GM19395 (cell line): ENCODE data around the gene CSK.
A peak's percentile ranks its signal among the peaks of the same experiment; 100 is the strongest.
"Not testable (repeated sequence)": the region's sequence is repeated elsewhere in the genome, so short reads cannot be mapped to it uniquely, and the experiment has no call there.

Experiments
- ATAC-seq: cut with Tn5 transposase; IDR thresholded peaks from one replicate; pipeline ENCODE4 v1.9.1; 2021; ENCODE audit warnings: mild to moderate bottlenecking, moderate library complexity; ENCODE audit not compliant: unreplicated experiment

Gene CSK

DNA sequence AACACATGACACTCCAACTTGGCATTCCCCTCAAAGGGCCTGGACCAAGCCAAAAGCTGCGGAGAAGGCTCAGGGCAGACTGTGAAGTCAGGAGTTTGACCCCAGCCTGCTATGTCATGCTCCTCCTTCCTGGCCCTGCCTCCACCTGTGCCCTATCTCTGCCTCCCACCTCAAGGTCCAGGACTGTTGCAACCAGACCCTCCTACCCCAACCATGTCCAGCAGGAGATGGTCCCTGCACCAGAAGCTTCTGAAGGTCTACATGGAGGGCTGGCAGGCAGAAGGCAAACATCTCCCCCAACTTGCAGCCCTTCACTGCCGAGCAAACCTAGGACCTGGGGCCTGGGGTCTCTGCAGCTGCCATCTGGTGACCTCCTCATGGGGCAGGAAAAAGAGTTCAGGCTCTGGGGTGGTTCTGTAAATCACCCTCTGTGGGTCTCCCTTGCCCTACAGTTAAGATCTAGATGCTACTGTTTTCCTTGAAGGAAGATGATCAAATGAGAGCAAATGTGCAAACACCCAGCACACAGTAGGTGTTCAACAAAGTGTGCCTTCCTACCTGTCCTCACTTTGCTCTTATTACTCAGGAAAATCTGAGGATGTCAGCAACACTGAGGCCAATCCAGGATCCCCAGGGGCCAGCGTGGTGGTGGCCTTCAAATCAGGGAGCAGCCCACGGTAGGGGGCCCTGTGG lies 11.5 kb upstream of the CSK start:
- ATAC-seq: no peak

DNA sequence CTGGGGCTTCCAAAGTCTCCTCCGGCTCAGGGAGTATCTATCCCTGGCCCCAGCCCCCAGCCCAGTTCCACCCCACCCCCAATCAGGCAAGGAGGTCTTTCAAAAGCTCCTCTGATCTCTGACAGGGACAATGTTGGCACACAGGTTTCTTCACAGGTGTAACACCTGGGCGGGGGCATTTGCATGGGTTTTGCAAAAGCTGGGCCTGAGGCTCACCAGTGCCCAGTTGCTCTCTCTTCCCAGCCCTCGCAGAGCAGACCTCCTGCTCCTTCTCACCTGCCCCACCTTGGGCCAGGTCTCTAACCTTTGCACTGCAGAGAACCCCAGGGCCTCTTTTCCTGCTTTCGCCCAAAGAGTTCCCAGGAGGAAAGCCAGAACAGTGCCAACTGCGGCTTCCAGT lies 8.6 kb upstream of the CSK start:
- ATAC-seq: no peak

DNA sequence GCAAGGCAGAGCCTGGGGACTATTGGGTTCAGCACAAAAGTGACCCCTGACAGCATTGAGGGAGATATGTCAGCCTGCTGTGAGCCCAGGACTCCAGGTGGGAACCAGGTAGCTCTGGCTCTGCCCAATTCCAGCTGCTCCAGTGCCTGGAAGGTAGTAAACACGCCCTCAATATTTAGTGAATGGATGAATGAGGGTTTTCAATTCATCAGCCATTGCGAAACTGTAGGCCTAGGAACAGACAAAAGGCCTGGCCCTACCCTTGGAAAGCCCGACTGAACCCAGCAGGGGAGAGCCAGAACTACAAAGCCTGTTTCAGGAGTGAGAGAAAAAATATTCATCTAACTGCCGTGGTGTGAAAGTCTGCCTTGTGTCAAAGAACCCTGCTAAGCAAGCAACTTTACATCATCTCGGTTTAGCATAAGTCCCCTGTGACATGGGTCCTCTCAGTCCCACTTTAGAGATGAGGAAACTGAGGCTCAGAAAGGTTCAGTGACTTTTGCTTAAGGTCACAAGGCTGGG lies 8.1 kb upstream of the CSK start:
- ATAC-seq: no peak

DNA sequence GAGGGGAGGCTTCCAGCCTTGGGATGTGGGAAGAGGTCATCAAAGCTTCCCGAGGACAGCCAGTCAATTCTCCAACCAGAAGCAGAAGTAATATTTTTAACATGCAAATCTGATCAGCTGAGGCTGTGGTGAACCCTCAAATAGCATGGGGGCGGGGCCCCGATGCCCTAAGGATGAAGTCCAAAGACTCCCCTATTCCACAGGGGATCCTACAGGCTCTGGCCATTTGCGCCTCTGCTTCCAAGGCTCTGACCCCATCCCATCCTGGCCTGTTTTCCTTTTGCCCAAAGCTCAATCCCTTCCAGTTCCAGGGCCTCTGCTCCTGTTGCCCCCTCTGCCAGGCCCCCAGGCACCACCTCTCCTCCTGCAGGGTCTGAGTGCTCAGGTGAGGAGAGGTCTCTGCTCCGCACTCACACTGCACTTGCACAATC lies 6.7 kb upstream of the CSK start:
- ATAC-seq: no peak

DNA sequence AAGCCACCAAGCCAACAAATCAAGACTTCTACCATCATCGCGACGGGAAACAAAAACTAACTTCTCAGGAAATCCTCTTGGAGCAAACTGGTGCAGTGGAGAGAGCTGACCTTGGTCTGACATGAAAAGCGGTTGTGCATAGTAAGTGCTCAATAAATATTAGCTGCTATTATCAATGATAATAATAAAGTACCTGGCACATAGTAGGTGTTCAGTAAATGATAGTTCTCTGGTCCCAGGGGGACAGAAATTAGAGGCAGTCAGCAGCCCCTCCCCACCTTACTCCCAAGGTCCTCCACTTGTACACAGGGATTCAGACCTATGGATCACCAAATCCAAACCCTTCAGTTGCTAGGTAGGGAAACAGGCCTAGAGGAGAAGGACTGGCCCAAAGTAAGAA lies 6.0 kb upstream of the CSK start:
- ATAC-seq: no peak

DNA sequence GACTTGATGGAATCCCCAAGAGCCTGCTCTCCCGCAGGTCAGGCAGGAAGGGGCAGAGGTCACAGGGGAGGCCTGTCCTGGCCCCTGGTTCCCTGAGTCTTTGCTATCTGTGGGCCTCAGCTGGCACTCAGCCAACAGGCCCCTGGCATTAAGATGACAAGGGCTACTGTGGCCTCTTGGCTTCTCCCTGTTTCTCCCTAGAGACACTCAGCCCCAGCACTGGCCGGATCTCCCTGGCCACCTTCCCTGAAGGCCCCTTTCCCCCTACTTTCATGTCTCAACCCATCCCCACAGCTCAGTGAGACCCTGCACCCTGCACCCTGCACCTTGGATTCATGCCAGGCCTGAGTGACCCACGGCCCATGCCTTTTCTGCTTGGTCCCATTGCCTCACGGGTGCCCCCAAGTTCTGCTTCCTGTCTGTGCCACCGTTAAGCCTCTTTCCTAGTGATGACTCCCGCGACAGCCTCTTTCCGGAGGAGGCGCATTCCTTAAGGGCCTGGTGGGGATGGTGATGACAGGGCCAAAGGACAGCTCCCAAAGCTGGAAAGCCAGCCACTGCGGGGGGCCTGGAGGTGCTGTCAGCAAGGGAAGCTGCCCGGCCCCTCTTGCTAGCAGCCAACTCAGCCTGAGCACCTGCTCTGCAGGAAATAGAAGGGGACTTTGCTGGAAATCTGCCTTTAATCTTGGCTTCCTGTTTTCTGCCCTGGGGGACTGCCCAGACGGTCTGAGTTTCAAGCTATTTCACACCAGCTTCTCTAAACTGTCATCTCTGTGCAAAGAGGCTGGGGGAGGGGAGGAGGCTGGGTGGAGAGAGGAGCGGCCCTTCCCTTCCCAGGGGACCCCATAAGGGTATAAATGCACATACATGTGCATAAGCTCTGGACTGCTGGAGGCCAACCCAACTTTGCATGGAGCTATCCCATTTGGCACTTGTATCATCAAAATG lies 4.8 kb upstream of the CSK start:
- peak; percentile 47 for ATAC-seq

DNA sequence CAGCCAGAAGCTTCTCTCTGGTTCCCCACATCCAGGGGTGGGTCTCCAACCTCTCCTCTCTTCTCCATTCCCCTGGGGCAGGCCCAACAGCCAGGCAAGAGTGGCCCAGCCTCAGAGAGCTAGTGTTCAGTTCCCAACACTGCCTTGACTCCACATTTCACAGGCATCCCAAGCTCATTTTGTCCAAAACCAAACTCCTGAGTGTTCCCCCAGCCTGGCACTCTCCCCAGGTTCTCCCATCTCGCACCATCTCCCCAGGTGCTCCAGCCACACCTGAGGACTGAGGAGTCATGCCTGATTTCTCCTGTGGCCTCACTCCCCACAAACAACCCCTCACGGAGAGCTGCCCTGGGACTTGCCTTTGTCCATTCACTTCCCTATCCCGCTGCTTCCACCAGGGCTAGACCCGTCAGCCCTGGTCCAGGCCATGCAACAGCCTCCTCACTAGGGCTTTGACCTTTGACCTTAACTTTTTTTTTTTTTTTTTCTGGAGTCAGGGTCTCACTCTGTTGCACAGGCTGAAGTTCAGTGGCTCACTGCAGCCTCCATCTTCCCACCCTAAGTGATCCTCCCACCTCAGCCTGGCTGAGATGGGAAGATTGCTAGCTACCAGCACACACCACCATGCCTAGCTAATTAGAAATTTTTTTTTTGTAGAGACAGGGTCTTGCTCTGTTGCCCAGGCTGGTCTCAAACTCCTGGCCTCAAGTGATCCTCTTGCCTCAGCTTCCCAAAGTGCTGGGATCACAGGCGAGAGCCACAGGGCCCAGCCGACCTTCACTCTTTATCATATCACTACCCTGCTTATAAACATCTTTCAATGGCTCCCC lies 3.9 kb upstream of the CSK start:
- no peak for ATAC-seq

DNA sequence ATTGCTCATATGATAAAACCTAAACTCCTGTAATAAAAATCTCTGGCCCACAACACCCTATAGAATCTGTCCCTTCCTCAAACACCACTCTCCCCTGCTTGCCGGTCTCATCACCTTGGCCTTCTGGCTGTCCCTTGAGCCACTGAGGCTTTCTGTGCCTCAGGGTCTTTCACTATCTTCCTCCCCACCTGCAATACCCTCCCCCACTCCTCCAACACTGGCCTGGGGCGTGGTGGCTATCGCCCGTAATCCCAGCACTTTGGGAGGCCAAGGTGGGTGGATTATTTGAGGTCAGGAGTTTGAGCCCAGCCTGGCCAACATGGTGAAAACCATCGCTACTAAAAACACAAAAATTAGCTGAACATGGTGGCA lies 3.3 kb upstream of the CSK start:
- ATAC-seq: no peak

DNA sequence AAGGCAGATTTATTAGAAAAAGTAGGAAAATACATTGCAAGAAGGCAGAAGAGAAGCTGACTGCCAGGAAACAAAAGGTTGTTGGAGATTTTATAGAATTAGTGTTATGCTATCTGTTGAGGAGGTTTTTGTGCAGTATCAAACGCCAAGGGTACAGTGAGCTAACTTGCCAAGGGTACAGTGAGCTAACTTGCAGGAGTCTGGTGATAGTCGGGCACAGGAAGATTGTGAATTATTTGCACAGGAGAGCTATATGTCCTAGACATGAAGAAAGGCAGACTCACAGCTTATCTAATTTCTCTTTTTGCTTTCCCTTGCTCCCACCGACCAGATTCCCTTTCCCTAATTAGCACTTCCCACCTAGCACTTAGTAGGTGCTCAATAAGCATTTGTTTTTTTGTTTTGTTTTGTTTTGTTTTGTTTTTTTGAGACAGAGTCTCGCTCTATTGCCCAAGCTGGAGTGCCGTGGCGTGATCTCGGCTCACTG lies 2.7 kb upstream of the CSK start:
- ATAC-seq: no peak

DNA sequence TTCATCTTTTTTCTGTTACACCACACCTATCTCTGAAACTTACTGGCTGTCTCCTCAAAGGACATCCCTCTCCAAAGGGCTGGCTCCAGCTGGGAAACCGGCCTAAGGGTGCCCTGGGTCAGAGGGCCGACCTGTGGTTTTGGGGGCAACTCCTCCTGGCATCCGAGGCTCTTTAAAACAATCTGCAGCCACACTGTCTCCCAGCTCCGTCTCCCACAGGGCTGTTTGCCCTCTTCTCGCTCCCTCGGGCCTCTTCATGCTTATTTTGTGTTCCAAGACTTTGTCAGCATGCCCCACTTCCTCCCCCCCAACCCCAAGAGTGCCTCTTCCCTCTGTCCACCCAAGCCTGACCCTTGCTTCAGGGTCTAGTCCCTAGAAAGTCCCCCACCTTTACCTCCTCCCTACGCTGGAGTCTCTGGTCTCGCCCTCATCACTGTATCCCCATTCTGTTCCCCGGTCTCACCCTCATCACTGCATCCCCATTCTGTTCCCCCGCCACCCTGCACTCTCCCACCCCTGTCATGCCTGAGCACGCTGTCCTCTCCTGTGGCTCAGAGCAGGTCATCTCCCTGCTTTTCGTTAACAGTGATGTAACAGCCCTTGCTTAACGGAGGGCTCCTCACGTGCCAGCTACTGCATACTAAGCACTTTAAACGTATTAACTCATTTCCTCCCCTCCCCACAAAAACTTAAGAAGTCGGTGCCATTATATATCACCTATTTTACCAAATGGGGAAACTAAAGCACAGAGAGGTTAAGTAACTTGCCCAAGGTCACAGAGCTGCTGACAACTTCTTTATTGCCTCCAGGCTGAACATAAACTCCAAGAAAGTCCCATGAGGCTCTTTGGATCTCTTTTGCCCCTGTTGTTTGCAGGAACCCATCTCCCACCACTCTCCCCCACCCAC lies 1.1 kb upstream of the CSK start:
- no peak for ATAC-seq

DNA sequence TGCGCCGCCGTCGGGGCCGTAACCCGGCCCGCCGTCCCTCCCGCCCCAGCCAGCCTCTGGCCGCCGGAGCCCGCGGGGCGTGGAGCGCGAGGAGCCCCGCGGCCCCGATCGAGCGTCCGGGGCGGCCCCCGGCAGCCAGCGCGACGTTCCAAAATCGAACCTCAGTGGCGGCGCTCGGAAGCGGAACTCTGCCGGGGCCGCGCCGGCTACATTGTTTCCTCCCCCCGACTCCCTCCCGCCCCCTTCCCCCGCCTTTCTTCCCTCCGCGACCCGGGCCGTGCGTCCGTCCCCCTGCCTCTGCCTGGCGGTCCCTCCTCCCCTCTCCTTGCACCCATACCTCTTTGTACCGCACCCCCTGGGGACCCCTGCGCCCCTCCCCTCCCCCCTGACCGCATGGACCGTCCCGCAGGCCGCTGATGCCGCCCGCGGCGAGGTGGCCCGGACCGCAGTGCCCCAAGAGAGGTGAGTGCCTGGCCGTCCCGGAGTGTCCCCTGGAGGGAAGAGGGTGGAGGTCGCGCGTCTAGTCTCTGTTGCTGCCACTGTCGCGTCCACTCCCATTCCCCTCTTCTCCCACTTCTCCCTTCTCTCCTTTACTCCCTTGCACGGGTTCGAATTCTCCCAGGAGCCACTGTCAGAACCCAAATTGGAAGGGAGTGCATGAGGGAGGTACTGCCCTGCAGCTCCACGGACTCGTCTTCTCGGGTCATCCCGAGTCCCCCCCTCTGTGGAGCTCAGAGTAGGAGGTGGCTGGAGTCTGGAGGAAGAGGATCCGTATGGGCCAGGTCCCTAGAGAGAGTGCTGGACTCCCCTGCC lies 585 bp downstream of the CSK start:
- ATAC-seq: no peak

DNA sequence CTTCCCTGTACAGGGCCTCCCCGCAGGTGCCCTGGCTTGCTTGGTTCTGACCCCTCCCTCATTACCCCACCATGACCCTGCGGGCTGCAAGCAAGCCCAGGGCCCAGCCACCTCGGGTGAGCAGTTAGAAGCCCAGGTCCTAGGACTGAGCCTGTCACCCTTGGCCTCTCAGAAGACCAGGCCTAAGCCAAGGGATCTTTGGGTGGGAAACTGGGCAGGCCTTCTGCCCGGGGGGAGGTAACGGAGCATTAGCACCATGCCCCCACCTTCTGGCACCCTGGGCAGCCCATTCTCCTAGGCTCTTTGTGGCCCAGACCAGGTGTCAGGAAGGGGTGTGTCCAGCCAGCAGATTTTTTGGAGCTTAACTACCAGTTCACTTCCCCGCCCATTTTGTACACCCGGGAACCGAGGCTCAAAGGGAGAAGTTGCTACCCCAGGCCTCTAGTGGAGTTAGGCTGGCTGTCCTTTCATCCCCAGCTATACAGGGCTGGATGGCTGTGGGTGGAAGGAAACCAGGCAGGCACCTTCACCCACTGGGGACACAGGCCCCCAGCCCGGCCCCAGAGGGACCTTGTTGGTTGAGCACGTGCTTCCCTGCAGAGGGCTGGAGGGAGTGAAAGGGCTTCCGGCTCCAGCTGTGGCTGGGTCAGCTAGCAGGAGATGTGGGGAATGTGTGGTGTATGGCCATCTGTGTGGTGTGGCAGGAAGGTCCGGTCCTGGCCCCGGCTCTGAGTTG lies 1.4 kb downstream of the CSK start:
- ATAC-seq: no peak

DNA sequence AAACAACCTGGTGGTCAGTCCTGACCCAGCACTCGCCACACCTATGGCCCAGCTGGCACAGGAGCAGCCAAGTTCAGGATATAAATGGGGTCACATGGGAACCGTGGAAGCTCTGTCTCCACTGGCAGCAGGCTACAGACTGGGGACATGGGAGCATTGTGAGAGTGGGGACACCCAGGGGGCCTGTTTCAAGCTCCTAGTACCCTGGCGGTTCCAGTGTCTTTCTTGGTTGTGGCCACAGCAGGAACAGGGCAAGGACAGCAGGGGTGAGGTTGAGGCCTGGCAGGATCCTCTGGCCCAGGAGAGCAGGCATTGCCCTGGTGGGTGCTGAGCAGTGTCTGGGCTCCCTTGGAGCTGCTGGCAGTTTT lies 1.9 kb downstream of the CSK start:
- ATAC-seq: no peak

DNA sequence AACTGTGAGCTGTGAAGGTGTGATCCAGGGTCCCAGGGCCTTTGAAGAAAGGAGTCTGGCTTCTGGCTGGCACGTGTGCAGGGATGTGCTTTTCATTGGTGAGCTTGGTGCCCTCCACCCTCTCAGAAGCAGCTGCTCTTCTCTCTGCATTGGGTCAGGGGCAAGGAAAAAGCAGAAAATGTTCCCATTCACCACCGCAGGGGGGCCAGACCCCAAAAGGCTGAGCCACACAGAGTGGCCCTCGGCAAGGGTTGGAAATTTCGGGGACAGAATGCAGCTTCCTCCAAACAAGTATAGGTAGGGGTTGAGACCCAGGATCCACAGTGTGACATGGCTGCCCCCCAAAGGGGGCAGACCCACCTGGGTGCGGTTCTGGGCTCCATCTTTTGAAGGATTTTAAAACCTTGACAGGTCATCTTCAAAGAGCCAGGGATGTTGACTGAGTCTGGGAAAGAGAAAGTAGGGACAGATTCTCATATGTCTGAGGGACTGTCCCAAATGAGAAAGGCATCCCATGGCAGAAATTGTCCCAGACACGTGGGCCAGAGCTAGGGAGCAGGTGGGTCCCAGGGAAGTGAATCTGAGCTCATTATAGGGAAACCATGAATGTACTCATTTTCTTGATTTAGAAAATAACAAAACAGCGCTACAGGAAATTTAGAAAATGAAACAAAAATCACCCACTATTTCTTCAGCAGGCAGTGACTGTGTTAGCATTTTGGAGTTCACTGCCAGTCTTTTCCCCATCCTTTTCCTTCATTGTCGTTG lies 2.7 kb downstream of the CSK start:
- no peak for ATAC-seq

DNA sequence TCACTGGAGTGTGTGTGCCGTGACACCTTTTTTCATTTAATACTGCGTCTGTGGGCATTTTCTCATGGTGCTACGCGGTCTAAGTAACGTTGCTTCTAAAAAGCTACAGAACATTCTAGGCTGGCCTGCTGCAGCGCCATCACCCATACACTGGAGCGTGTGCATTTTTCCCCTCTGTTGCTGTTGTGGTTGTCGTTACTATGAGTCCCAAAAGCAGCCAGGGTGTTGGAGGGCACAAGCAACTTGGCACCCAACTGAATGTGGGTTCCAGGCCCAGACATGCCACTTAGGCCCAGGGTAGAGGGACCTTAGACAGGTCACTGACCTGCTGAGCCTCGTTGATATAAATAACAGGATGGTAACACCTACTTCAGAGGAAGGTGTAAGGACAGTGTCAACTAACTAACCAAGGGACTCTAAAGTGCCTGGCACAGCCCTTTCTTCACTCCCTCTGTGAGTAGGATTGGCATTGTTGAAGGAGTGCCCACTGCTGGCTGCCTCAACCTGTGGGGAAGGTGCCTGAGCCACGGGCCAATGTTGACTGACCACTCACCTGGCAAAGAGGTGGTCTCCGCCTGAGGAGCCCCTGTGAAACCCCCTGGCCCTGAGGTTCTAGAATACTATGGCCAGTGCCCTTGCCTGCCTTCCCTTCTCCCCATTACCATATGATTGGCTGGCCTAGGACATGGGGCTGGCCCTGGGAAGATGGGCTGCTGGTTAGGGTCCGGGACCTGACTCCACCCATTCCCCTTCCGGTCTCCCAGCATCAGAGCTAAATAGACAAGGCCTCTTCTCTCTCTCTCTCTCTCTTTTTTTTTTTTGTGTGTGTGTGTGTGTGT lies 3.5 kb downstream of the CSK start:
- ATAC-seq: no peak

DNA sequence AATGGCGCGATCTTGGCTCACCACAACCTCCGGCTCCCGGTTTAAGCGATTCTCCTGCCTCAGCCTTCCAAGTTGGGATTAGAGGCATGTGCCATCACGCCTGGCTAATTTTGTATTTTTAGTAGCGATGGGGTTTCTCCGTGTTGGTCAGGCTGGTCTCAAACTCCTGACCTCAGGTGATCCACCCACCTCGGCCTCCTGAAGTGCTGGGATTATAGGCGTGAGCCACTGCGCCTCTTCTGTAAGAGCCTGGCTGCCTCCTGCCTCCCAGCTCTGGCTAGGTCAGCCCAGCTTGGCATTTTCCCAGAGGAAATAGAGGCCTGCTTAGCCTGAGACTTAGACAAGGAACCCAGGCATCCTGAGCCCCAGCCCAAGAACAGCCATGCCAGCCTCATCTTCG lies 4.2 kb downstream of the CSK start:
- not testable (repeated sequence) for ATAC-seq
